Stomach (tissue), 4 donors: ENCODE data around the gene CRIM1.

Source experiments
- POLR2A ChIP-seq, 4 donors: fragments of 450-650 bp; IDR thresholded peaks; one replicate each; pipeline ENCODE4 v1.6.1; 2016; ENCODE audit warnings: antibody characterized with exemption in 4 of 4, control low read depth in 2 of 4, mild to moderate bottlenecking in 1 of 4, moderate library complexity in 1 of 4
- POLR2AphosphoS5 ChIP-seq, 3 donors: sonication (generic); formaldehyde crosslinking; IDR thresholded peaks; one replicate each; pipeline ENCODE4 v1.6.1; 2016; ENCODE audit warnings: antibody characterized with exemption in 3 of 3

- TF ChIP-seq POLR2A (IDR thresholded peaks at IDR 0.05) (no peak), POLR2AphosphoS5 (IDR thresholded peaks at IDR 0.05) (no peak)
These were observed 227.4 kb downstream of the CRIM1 start for GRCh38 chr2:36582951-36583350.
